ENCODE measurements around the gene DDIT3.
A peak's percentile ranks its signal among the peaks of the same experiment; 100 is the strongest.

The DDIT3 gene

DNA sequence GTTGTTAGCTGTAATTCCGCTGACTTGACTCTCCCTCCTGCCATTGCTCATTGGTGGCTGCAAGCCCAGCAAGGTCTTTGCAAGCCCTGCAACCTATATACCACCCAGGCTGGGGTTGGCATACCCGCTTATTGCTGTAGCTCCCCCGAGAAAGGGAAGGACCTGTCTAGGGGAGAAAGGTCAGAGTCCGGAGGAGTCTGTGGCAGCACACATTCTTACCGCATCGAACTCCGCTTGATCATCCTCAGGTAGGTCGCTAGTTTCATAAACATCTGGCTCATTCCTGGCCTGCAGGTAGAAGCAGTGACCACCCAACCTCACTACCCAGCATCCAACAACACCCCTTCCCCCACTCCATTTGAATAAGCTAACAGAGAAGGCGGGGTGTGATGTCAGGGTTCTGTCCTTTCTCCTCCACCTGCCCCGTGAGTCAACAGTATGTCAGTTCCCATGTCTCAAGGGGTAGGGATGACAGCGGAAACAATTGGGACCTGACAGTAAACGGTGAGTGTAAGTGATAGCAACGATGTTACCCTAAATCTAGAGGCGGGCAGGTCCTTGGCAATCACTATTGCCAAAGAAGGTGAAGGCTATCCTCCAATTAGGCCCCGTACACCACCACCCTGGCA lies 25.6 kb upstream of the DDIT3 start:
- DNase-seq, result no peak
- H3K36me3 ChIP-seq (replicated peaks), result peaks cover 18% of the 10 kb centered on the region
- peak overlapping the region; percentile 86 for H3K4me3 ChIP-seq (ENCODE audit: low read depth, low read length)
- TF ChIP-seq, protein P1, sequence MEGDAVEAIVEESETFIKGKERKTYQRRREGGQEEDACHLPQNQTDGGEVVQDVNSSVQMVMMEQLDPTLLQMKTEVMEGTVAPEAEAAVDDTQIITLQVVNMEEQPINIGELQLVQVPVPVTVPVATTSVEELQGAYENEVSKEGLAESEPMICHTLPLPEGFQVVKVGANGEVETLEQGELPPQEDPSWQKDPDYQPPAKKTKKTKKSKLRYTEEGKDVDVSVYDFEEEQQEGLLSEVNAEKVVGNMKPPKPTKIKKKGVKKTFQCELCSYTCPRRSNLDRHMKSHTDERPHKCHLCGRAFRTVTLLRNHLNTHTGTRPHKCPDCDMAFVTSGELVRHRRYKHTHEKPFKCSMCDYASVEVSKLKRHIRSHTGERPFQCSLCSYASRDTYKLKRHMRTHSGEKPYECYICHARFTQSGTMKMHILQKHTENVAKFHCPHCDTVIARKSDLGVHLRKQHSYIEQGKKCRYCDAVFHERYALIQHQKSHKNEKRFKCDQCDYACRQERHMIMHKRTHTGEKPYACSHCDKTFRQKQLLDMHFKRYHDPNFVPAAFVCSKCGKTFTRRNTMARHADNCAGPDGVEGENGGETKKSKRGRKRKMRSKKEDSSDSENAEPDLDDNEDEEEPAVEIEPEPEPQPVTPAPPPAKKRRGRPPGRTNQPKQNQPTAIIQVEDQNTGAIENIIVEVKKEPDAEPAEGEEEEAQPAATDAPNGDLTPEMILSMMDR (IDR thresholded peaks at IDR 0.05; ENCODE audit: low read depth, low read length, missing control alignments), result no peak
- H3K27me3 ChIP-seq (replicated peaks), result peaks cover 7% of the 10 kb centered on the region
- peak overlapping the region; percentile 79 for H3K27ac ChIP-seq
- in situ Hi-C loops (cut with HindIII; ENCODE audit: low pct_ligation_motif_present, low sequenced_read_pairs), result no loop called here

DNA sequence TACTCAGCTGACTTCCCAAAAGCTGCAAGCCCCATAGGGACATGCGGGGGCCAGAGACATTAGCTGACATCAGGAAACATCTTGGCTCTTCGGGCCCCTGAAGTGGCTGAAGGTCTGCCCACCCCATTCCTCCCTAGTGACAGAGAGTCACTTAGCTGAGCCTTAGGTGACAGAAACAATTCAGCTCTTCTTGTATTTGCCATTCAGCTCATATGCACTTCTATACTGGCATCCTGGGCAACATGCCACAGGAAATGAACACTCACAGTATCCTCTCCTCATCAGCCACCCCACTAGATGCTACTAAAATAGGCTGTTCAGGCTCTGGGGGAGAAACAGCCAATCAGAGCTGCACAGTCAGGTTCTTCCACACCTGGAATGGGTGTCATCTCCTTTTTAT lies 23.3 kb upstream of the DDIT3 start:
- no peak overlapping the region for H3K4me3 ChIP-seq (ENCODE audit: low read depth, low read length)
- no peak overlapping the region for H3K27ac ChIP-seq
- H3K27me3 ChIP-seq (replicated peaks), result no peaks in the 10 kb centered on the region
- no peak for DNase-seq
- TF ChIP-seq, protein P1 (IDR thresholded peaks at IDR 0.05; ENCODE audit: low read depth, low read length, missing control alignments), result no peak
- in situ Hi-C loops (cut with HindIII; ENCODE audit: low pct_ligation_motif_present, low sequenced_read_pairs), result no loop called here
- H3K36me3 ChIP-seq (replicated peaks), result peaks cover 38% of the 10 kb centered on the region

DNA sequence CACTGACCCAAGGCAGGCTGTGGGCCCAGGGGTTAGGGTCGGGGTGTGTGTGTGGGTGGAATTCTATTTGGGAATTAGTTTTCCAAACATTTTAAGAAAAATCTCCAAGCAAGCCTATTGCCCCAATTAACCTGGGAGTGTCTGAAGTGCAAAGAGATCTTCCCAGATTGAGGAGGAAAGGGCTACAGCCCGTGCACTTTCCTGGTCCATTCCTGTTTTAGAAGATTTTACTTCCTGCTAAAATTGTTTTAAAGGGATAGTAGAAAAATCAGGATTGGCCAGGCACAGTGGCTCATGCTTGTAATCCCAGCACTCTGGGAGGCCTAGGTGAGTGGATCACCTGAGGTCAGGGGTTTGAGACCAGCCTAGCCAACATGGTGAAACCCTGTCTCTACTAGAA lies 21.4 kb upstream of the DDIT3 start:
- H3K4me3 ChIP-seq (ENCODE audit: low read depth, low read length), result no peak overlapping the region
- no peak overlapping the region for H3K27ac ChIP-seq
- H3K36me3 ChIP-seq (replicated peaks), result peaks cover 45% of the 10 kb centered on the region
- TF ChIP-seq, protein P1 (IDR thresholded peaks at IDR 0.05; ENCODE audit: low read depth, low read length, missing control alignments), result no peak
- H3K27me3 ChIP-seq (replicated peaks), result no peaks in the 10 kb centered on the region
- DNase-seq, result no peak
- in situ Hi-C loops (cut with HindIII; ENCODE audit: low pct_ligation_motif_present, low sequenced_read_pairs), result no loop called here

GRCh38 chr12:57541001-57541400 lies 20.7 kb upstream of the DDIT3 start:
- Histone ChIP-seq H3K36me3 (replicated peaks) (peaks cover 45% of the 10 kb centered on the region), H3K4me3 (ENCODE audit: low read depth, low read length) (no peak overlapping the region), H3K27ac (no peak overlapping the region), H3K27me3 (replicated peaks) (no peaks in the 10 kb centered on the region)
- TF ChIP-seq, protein P1 (IDR thresholded peaks at IDR 0.05; ENCODE audit: low read depth, low read length, missing control alignments), result no peak
- in situ Hi-C loops (cut with HindIII; ENCODE audit: low pct_ligation_motif_present, low sequenced_read_pairs), result no loop called here
- no peak for DNase-seq

DNA sequence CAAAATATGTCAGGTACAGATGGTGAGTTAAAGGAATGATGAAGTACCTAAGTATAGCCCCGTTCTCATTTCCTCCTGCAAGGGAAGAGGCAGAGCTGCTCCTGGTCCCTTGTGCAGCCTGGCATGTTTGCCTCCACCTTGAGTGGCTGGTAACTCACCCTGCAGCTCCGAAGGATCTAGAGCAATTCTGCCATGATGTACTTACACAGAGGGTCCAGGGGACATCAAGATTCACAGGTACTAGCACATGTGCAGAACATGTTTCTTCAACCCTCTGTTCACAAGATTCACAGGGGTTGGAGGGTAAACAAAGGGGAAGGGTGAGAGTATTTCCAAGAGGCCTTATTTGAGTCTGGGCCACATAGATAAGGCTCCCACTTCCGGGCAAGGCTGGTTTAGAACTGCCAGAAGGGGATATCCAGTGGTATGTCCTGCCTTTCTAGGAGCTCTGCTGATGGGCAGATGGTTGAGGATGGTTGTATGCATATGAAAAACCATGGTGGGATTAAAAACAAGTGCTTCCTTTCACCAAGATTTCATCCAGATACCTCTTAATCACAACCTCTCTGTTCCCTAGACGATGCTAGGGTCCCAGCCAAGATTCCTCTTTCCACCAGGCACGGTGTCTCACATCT lies 18.9 kb upstream of the DDIT3 start:
- H3K4me3 ChIP-seq (ENCODE audit: low read depth, low read length), result no peak overlapping the region
- TF ChIP-seq, protein P1 (IDR thresholded peaks at IDR 0.05; ENCODE audit: low read depth, low read length, missing control alignments), result no peak
- no peaks in the 10 kb centered on the region for H3K27me3 ChIP-seq (replicated peaks)
- DNase-seq, result no peak
- in situ Hi-C loops (cut with HindIII; ENCODE audit: low pct_ligation_motif_present, low sequenced_read_pairs), result no loop called here
- H3K36me3 ChIP-seq (replicated peaks), result peaks cover 57% of the 10 kb centered on the region
- no peak overlapping the region for H3K27ac ChIP-seq

GRCh38 chr12:57536597-57536942 lies 16.3 kb upstream of the DDIT3 start:
- no peak for DNase-seq
- peaks cover 70% of the 10 kb centered on the region for H3K36me3 ChIP-seq (replicated peaks)
- TF ChIP-seq, protein P1 (IDR thresholded peaks at IDR 0.05; ENCODE audit: low read depth, low read length, missing control alignments), result no peak
- no peak overlapping the region for H3K27ac ChIP-seq
- in situ Hi-C loops (cut with HindIII; ENCODE audit: low pct_ligation_motif_present, low sequenced_read_pairs), result no loop called here
- H3K4me3 ChIP-seq (ENCODE audit: low read depth, low read length), result no peak overlapping the region
- no peaks in the 10 kb centered on the region for H3K27me3 ChIP-seq (replicated peaks)

All from brain microvascular endothelial cell (primary cell).